ENCODE results near the gene NSUN4.
A peak's percentile ranks its signal among the peaks of the same experiment; 100 is the strongest.

The NSUN4 gene

GRCh38 chr1:46368791-46369190 is 28.2 kb downstream of the NSUN4 start:
- DNase-seq = no peak

GRCh38 chr1:46369542-46370213 is 29.1 kb downstream of the NSUN4 start:
- DNase-seq = no peak

- DNase-seq = no peak
Observed at GRCh38 chr1:46370214-46370633, 29.6 kb downstream of the NSUN4 start.

DNA sequence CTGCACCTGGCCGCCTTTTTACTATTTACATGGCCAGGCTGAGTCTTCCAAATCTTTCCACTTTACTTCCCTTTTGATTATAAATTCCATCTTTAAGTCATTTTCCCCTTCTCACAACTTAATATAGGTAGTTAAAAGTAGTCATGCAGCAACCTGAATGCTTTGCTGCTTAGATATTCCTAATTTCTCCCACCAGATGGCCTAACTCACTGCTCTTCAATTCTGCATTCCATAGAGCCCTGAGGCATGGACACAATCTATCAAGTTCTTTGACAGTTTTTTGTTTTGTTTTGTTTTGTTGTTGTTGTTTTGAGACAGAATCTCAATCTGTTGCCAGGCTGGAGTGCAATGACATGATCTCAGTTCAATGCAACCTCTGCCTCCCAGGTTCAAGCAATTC is 31.8 kb downstream of the NSUN4 start:
- DNase-seq = no peak

DNA sequence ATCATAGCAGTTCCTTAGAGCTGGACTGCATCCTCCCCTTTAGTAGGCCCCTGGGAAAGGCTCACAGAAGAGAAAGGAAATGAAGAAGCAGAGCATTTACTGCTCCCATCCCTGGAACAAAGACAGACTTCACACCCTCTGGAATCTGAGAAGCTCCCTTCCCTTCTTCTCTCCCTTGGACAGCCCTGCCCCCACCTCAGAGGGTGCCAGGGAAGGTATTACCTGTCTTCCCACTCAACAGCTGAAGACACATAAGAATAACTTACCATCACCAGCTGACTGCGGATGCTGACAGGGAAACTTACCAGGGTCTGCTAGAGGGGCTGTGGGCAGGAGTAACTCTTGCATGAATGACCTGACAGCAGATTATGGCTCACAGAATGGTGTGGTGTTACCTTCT is 39.4 kb downstream of the NSUN4 start:
- DNase-seq = no peak

- DNase-seq = no peak
Observed at GRCh38 chr1:46380508-46380907, 39.9 kb downstream of the NSUN4 start.

DNA sequence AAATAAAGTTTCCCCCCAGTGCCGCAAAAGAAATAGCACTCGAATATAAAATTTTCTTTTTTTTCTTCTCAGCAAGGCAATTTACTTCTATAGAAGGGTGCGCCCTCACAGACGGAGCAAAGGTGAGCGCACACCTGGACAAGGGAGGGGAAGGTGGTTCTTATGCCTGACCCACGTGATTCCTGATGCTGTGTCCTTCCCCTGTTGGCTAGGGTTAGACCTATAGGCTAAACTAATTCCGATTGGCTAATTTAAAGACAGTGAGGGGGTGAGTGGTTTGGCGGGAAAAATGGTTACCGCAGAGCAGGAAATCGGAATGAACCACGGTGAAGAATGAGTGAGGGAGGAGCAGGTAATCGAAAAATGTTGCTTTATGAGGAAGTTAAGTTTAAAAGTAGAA is 52.9 kb downstream of the NSUN4 start:
- no peak for DNase-seq

DNA sequence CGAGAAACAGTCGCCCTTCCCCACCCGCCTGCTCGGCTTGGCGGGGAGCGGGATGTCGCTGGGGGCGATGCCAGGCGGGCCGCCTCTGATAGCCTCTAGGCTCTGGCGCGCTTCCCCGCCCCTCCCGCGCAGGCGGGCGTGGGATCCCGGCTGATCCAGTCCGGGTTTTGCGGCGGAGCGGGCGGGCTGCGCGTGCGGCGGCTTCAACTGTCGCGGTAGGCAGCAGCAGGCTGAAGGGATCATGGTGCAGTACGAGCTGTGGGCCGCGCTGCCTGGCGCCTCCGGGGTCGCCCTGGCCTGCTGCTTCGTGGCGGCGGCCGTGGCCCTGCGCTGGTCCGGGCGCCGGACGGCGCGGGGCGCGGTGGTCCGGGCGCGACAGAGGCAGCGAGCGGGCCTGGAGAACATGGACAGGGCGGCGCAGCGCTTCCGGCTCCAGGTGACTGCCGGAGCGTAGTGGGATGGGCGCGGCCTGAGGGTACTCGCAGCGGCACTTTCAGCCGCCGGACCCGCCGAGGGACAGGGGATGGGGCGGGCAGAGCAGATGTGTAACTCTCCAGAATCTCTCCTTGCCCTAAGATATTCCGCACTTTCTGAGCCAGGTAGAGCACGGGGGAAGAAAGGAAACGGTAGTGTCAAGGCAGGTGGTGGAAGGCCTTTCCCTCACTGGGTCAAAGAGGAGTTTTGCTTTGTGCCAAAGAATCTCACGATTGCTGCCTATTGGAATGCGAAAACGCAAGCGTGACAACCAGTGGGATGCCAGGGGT is 53.7 kb downstream of the NSUN4 start, which contains the start of gene FAAH:
TSS of gene FAAH (plus strand) at position 210 of the 764 bp plus-strand sequence. CDS start at position 242, 32 bp downstream.
- peak; percentile 48 for DNase-seq

GRCh38 chr1:46394872-46395465 is 54.4 kb downstream of the NSUN4 start:
- no peak for DNase-seq

- no peak for DNase-seq
Observed at GRCh38 chr1:46396441-46397398, 56.1 kb downstream of the NSUN4 start.

DNA sequence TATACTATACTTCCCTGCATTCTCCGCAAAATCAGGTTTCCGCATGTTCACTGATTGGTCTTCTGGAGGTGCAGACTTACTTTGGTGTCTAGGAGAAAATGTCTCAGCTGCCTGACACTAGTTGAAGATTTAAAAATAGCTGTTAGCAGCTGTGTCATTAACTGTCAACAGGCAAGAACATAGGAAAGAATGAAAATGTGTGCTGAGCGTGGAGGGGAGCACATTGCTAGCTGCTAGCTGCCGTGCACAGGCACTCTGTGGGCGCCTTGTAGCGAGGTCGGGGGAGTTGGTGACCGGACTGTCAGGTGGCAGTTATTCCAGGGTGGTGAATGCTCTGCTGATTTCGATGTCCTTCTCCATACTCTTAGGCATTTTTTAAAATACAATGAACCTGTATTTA is 58.7 kb downstream of the NSUN4 start:
- no peak for DNase-seq

DNA sequence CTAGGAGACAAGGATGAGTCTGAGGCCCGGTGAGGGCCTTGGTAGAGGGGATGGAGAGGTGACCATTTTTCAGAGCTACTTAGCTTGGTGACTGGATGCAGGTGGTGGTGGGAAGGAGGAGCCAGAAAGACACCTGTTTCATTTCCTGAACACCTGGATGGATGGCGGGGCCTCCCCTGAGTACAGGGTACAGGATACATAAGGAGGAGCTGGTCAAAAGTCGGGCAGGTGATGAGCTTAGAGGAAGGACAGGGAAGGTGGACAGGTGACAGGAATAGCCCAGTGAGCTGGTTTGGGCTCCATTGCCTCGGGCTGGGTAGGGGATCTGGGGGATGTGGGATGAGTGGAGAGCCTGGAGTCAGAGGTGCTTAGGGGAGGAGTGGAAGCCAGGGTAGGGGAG is 59.8 kb downstream of the NSUN4 start:
- DNase-seq = no peak

- no peak for DNase-seq
Observed at GRCh38 chr1:46401154-46401913, 60.7 kb downstream of the NSUN4 start.

DNA sequence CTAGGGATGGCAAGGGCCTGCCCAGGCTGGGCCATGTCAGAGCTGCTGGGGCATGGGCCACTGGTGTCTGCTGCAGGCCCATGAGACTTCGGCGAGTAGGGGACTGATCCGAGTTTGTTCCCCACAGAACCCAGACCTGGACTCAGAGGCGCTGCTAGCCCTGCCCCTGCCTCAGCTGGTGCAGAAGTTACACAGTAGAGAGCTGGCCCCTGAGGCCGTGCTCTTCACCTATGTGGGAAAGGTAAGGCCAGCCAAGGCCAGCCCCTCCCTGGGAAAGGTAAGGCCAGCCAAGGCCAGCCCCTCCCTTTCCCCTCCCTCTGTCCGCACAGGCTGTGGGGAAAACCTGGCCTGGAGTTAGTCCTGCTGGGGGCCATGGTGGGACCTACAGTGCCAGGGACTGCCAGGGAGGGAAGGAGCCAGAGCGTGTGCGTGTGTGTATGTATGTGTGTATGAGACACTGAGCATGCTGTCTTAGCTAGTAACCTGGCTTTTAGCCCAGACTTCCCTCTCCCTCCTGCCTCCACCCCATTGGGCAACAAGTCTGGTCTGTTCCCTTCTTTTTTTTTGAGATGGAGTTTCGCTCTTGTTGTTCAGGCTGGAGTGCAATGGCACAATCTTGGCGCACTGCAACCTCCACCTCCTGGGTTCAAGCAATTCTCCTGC is 61.5 kb downstream of the NSUN4 start:
- DNase-seq = peak; percentile 37

GRCh38 chr1:46403916-46404315 is 63.3 kb downstream of the NSUN4 start:
- no peak for DNase-seq

GRCh38 chr1:46404482-46405196 is 64.0 kb downstream of the NSUN4 start:
- no peak for DNase-seq

GRCh38 chr1:46405197-46405555 is 64.6 kb downstream of the NSUN4 start:
- no peak for DNase-seq

DNA sequence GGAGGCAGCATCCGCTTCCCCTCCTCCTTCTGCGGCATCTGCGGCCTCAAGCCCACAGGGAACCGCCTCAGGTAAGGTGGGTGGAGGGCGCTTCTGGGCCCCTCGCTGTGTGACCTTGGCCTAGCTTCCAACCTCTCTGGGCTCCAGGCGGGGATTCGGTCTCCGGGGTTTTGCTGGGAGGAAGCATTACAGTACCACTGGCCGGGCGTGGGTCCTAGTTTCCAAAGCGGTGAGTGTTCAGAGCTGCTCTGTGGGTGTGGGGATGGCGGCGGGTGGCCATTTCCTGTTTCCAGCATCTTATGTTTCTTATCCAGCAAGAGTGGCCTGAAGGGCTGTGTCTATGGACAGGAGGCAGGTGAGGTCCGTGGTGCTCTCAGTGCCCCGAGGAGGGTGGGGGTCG is 65.1 kb downstream of the NSUN4 start:
- no peak for DNase-seq

GRCh38 chr1:46406881-46407608 is 66.4 kb downstream of the NSUN4 start:
- no peak for DNase-seq

GRCh38 chr1:46407636-46408035 is 67.0 kb downstream of the NSUN4 start:
- no peak for DNase-seq

Data from CD4-positive, alpha-beta T cell treated with Interleukin-15 for 1 hour (primary cell).